ENCODE results near the gene CTSC. TPM values are rescaled to one million over a fixed set of nuclear protein-coding genes. Genes with fewer than 3 reads are reported as not detected.

Gene CTSC
- total and polyA plus RNA-seq, 2 donors: 67.2 to 114 TPM

GRCh38 chr11:88357323-88358039, 19.9 kb upstream of the CTSC start:
- H3K36me3 ChIP-seq (ENCODE audit: control insufficient read depth in 2 of 2, insufficient read depth in 2 of 2, low read length in 1 of 2): no peaks in the 10 kb centered on the region
- peaks cover 3 to 7% of the 10 kb centered on the region in 2 donors for H3K4me1 ChIP-seq (ENCODE audit: control insufficient read depth in 2 of 2, insufficient read depth in 2 of 2, low read length in 2 of 2)
- no peak overlapping the region for H3K27ac ChIP-seq (ENCODE audit: low read depth in 1 of 2, low read length in 1 of 2)
- no peaks in the 10 kb centered on the region for H3K27me3 ChIP-seq (ENCODE audit: control insufficient read depth in 2 of 2, insufficient read depth in 1 of 2, low read length in 1 of 2)
- H3K4me3 ChIP-seq (ENCODE audit: low read length in 2 of 2): no peak overlapping the region
- no peak for DNase-seq (ENCODE audit: low read depth in 6 of 9, low spot score in 9 of 9)
- H3K9me3 ChIP-seq (ENCODE audit: control insufficient read depth in 2 of 2, insufficient read depth in 1 of 2, low read length in 1 of 2): no peaks in the 10 kb centered on the region
- WGBS: 76% methylated on average over 3 of the region's 3 CpGs

GRCh38 chr11:88355887-88356286, 18.4 kb upstream of the CTSC start:
- Histone ChIP-seq H3K36me3 (ENCODE audit: control insufficient read depth in 2 of 2, insufficient read depth in 2 of 2, low read length in 1 of 2) (no peaks in the 10 kb centered on the region), H3K9me3 (ENCODE audit: control insufficient read depth in 2 of 2, insufficient read depth in 1 of 2, low read length in 1 of 2) (no peaks in the 10 kb centered on the region), H3K4me3 (ENCODE audit: low read length in 2 of 2) (no peak overlapping the region), H3K27ac (ENCODE audit: low read depth in 1 of 2, low read length in 1 of 2) (no peak overlapping the region), H3K27me3 (ENCODE audit: control insufficient read depth in 2 of 2, insufficient read depth in 1 of 2, low read length in 1 of 2) (no peaks in the 10 kb centered on the region), H3K4me1 (ENCODE audit: control insufficient read depth in 2 of 2, insufficient read depth in 2 of 2, low read length in 2 of 2) (peaks cover 3 to 7% of the 10 kb centered on the region in 2 donors)
- no peak for DNase-seq (ENCODE audit: low read depth in 6 of 9, low spot score in 9 of 9)
- 78% methylated on average over 2 of the region's 2 CpGs for WGBS

- Histone ChIP-seq H3K36me3 (ENCODE audit: control insufficient read depth in 2 of 2, insufficient read depth in 2 of 2, low read length in 1 of 2) (no peaks in the 10 kb centered on the region), H3K4me3 (ENCODE audit: low read length in 2 of 2) (no peak overlapping the region), H3K4me1 (ENCODE audit: control insufficient read depth in 2 of 2, insufficient read depth in 2 of 2, low read length in 2 of 2) (peaks cover 3 to 4% of the 10 kb centered on the region in 2 donors), H3K9me3 (ENCODE audit: control insufficient read depth in 2 of 2, insufficient read depth in 1 of 2, low read length in 1 of 2) (no peaks in the 10 kb centered on the region), H3K27ac (ENCODE audit: low read depth in 1 of 2, low read length in 1 of 2) (no peak overlapping the region), H3K27me3 (ENCODE audit: control insufficient read depth in 2 of 2, insufficient read depth in 1 of 2, low read length in 1 of 2) (no peaks in the 10 kb centered on the region)
- no peak for DNase-seq (ENCODE audit: low read depth in 6 of 9, low spot score in 9 of 9)
- 90% methylated on average over 2 of the region's 2 CpGs for WGBS
Observed at GRCh38 chr11:88354912-88355311, 17.4 kb upstream of the CTSC start.

GRCh38 chr11:88353835-88354496, 16.4 kb upstream of the CTSC start:
- Histone ChIP-seq H3K9me3 (ENCODE audit: control insufficient read depth in 2 of 2, insufficient read depth in 1 of 2, low read length in 1 of 2) (no peaks in the 10 kb centered on the region), H3K36me3 (ENCODE audit: control insufficient read depth in 2 of 2, insufficient read depth in 2 of 2, low read length in 1 of 2) (no peaks in the 10 kb centered on the region), H3K27ac (ENCODE audit: low read depth in 1 of 2, low read length in 1 of 2) (no peak overlapping the region), H3K27me3 (ENCODE audit: control insufficient read depth in 2 of 2, insufficient read depth in 1 of 2, low read length in 1 of 2) (no peaks in the 10 kb centered on the region), H3K4me1 (ENCODE audit: control insufficient read depth in 2 of 2, insufficient read depth in 2 of 2, low read length in 2 of 2) (no peaks in the 10 kb centered on the region), H3K4me3 (ENCODE audit: low read length in 2 of 2) (no peak overlapping the region)
- no peak for DNase-seq (ENCODE audit: low read depth in 6 of 9, low spot score in 9 of 9)
- WGBS: 82% methylated on average over 4 of the region's 4 CpGs

GRCh38 chr11:88353386-88353785, 15.8 kb upstream of the CTSC start:
- H3K4me3 ChIP-seq (ENCODE audit: low read length in 2 of 2): no peak overlapping the region
- no peaks in the 10 kb centered on the region for H3K27me3 ChIP-seq (ENCODE audit: control insufficient read depth in 2 of 2, insufficient read depth in 1 of 2, low read length in 1 of 2)
- 93% methylated on average over 3 of the region's 3 CpGs for WGBS

GRCh38 chr11:88352139-88352538, 14.6 kb upstream of the CTSC start:
- no peak overlapping the region for H3K27ac ChIP-seq (ENCODE audit: low read depth in 1 of 2, low read length in 1 of 2)
- DNase-seq (ENCODE audit: low read depth in 6 of 9, low spot score in 9 of 9): no peak
- H3K27me3 ChIP-seq (ENCODE audit: control insufficient read depth in 2 of 2, insufficient read depth in 1 of 2, low read length in 1 of 2): no peaks in the 10 kb centered on the region
- no peaks in the 10 kb centered on the region for H3K4me1 ChIP-seq (ENCODE audit: control insufficient read depth in 2 of 2, insufficient read depth in 2 of 2, low read length in 2 of 2)
- H3K9me3 ChIP-seq (ENCODE audit: control insufficient read depth in 2 of 2, insufficient read depth in 1 of 2, low read length in 1 of 2): no peaks in the 10 kb centered on the region
- no peaks in the 10 kb centered on the region for H3K36me3 ChIP-seq (ENCODE audit: control insufficient read depth in 2 of 2, insufficient read depth in 2 of 2, low read length in 1 of 2)
- no peak overlapping the region for H3K4me3 ChIP-seq (ENCODE audit: low read length in 2 of 2)

More at GRCh38 chr11:88353386-88353785, 15.8 kb upstream of the CTSC start:
- H3K9me3 ChIP-seq (ENCODE audit: control insufficient read depth in 2 of 2, insufficient read depth in 1 of 2, low read length in 1 of 2): no peaks in the 10 kb centered on the region
- no peak for DNase-seq (ENCODE audit: low read depth in 6 of 9, low spot score in 9 of 9)
- H3K36me3 ChIP-seq (ENCODE audit: control insufficient read depth in 2 of 2, insufficient read depth in 2 of 2, low read length in 1 of 2): no peaks in the 10 kb centered on the region
- H3K4me1 ChIP-seq (ENCODE audit: control insufficient read depth in 2 of 2, insufficient read depth in 2 of 2, low read length in 2 of 2): no peaks in the 10 kb centered on the region
- no peak overlapping the region for H3K27ac ChIP-seq (ENCODE audit: low read depth in 1 of 2, low read length in 1 of 2)

GRCh38 chr11:88348870-88349269, 11.3 kb upstream of the CTSC start:
- no peaks in the 10 kb centered on the region for H3K9me3 ChIP-seq (ENCODE audit: control insufficient read depth in 2 of 2, insufficient read depth in 1 of 2, low read length in 1 of 2)
- no peaks in the 10 kb centered on the region for H3K4me1 ChIP-seq (ENCODE audit: control insufficient read depth in 2 of 2, insufficient read depth in 2 of 2, low read length in 2 of 2)
- H3K27me3 ChIP-seq (ENCODE audit: control insufficient read depth in 2 of 2, insufficient read depth in 1 of 2, low read length in 1 of 2): no peaks in the 10 kb centered on the region
- no peak overlapping the region for H3K4me3 ChIP-seq (ENCODE audit: low read length in 2 of 2)
- WGBS: 100% methylated on average over 1 of the region's 1 CpG
- no peak for DNase-seq (ENCODE audit: low read depth in 6 of 9, low spot score in 9 of 9)
- no peak overlapping the region for H3K27ac ChIP-seq (ENCODE audit: low read depth in 1 of 2, low read length in 1 of 2)
- no peaks in the 10 kb centered on the region for H3K36me3 ChIP-seq (ENCODE audit: control insufficient read depth in 2 of 2, insufficient read depth in 2 of 2, low read length in 1 of 2)

- Histone ChIP-seq H3K4me3 (ENCODE audit: low read length in 2 of 2) (no peak overlapping the region), H3K27ac (ENCODE audit: low read depth in 1 of 2, low read length in 1 of 2) (no peak overlapping the region), H3K4me1 (ENCODE audit: control insufficient read depth in 2 of 2, insufficient read depth in 2 of 2, low read length in 2 of 2) (no peaks in the 10 kb centered on the region), H3K27me3 (ENCODE audit: control insufficient read depth in 2 of 2, insufficient read depth in 1 of 2, low read length in 1 of 2) (no peaks in the 10 kb centered on the region), H3K9me3 (ENCODE audit: control insufficient read depth in 2 of 2, insufficient read depth in 1 of 2, low read length in 1 of 2) (no peaks in the 10 kb centered on the region), H3K36me3 (ENCODE audit: control insufficient read depth in 2 of 2, insufficient read depth in 2 of 2, low read length in 1 of 2) (no peaks in the 10 kb centered on the region)
- DNase-seq (ENCODE audit: low read depth in 6 of 9, low spot score in 9 of 9): no peak
- 94% methylated on average over 1 of the region's 1 CpG for WGBS
Observed at GRCh38 chr11:88345949-88346348, 8.4 kb upstream of the CTSC start.

- no peak for DNase-seq (ENCODE audit: low read depth in 6 of 9, low spot score in 9 of 9)
- WGBS: 74% methylated on average over 2 of the region's 2 CpGs
- Histone ChIP-seq H3K4me3 (ENCODE audit: low read length in 2 of 2) (no peak overlapping the region), H3K27ac (ENCODE audit: low read depth in 1 of 2, low read length in 1 of 2) (no peak overlapping the region), H3K27me3 (ENCODE audit: control insufficient read depth in 2 of 2, insufficient read depth in 1 of 2, low read length in 1 of 2) (no peaks in the 10 kb centered on the region), H3K36me3 (ENCODE audit: control insufficient read depth in 2 of 2, insufficient read depth in 2 of 2, low read length in 1 of 2) (no peaks in the 10 kb centered on the region), H3K9me3 (ENCODE audit: control insufficient read depth in 2 of 2, insufficient read depth in 1 of 2, low read length in 1 of 2) (no peaks in the 10 kb centered on the region), H3K4me1 (ENCODE audit: control insufficient read depth in 2 of 2, insufficient read depth in 2 of 2, low read length in 2 of 2) (no peaks in the 10 kb centered on the region)
Observed at GRCh38 chr11:88345408-88345807, 7.9 kb upstream of the CTSC start.

Data from thymus (tissue), 11 donors.